IPS-NIHi11 (cell line): ENCODE data around the gene CARMIL1.

Source experiments
- DNase-seq: peaks from one replicate; pipeline ENCODE4 v3.0.0; 2012; ENCODE audit warnings: mixed read lengths, low spot score

Gene CARMIL1

GRCh38 chr6:25309886-25310285 is 30.7 kb downstream of the CARMIL1 start:
- DNase-seq, result no peak

- no peak for DNase-seq
These were observed 32.2 kb downstream of the CARMIL1 start for GRCh38 chr6:25311331-25311840.

- DNase-seq, result no peak
These were observed 33.0 kb downstream of the CARMIL1 start for GRCh38 chr6:25312034-25312620.

GRCh38 chr6:25312703-25313102 is 33.5 kb downstream of the CARMIL1 start:
- no peak for DNase-seq

GRCh38 chr6:25314509-25315175 is 35.5 kb downstream of the CARMIL1 start:
- DNase-seq, result no peak

GRCh38 chr6:25315194-25316177 is 36.3 kb downstream of the CARMIL1 start:
- peak; percentile 22 for DNase-seq

GRCh38 chr6:25316626-25317025 is 37.5 kb downstream of the CARMIL1 start:
- no peak for DNase-seq

- no peak for DNase-seq
These were observed 39.4 kb downstream of the CARMIL1 start for GRCh38 chr6:25318589-25318988.

GRCh38 chr6:25320459-25320858 is 41.3 kb downstream of the CARMIL1 start:
- DNase-seq, result peak; percentile 40

GRCh38 chr6:25322692-25323091 is 43.5 kb downstream of the CARMIL1 start:
- DNase-seq, result no peak

GRCh38 chr6:25324066-25324762 is 45.0 kb downstream of the CARMIL1 start:
- DNase-seq, result no peak

- no peak for DNase-seq
These were observed 47.0 kb downstream of the CARMIL1 start for GRCh38 chr6:25326126-25326525.

GRCh38 chr6:25326960-25327359 is 47.8 kb downstream of the CARMIL1 start:
- no peak for DNase-seq

- DNase-seq, result no peak
These were observed 48.3 kb downstream of the CARMIL1 start for GRCh38 chr6:25327432-25327831.

- DNase-seq, result no peak
These were observed 50.1 kb downstream of the CARMIL1 start for GRCh38 chr6:25329161-25329817.

GRCh38 chr6:25329982-25330381 is 50.8 kb downstream of the CARMIL1 start:
- DNase-seq, result no peak

GRCh38 chr6:25330796-25331685 is 51.9 kb downstream of the CARMIL1 start:
- DNase-seq, result no peak

- DNase-seq, result no peak
These were observed 53.0 kb downstream of the CARMIL1 start for GRCh38 chr6:25332165-25332564.

GRCh38 chr6:25332655-25333071 is 53.5 kb downstream of the CARMIL1 start:
- no peak for DNase-seq

- DNase-seq, result no peak
These were observed 54.3 kb downstream of the CARMIL1 start for GRCh38 chr6:25333471-25333870.
